PC-3 (cell line): ENCODE results near the gene TACC2. TPM values are rescaled to one million over a fixed set of nuclear protein-coding genes. Genes with fewer than 3 reads are reported as not detected.

Experiments
- ATAC-seq: fragments of 200-7000 bp; cut with Tn5 transposase; 2 replicates; pipeline ENCODE4 v1.9.1; 2020; ENCODE audit warnings: mild to moderate bottlenecking, moderate library complexity
- BruUV-seq: library from RNA; stranded (reverse); fragments of 400-500 nt; replicated peaks from 2 replicates; lab custom pipeline; 2021; lab: Mats Ljungman, UMichigan
- CTCF ChIA-PET: fragments of 300-600 bp; sonication (Branson Sonifier 250); formaldehyde crosslinking; loops from one replicate; lab custom pipeline; 2022; ENCODE audit warnings: antibody characterized with exemption; lab: Charles Lee
- POLR2A ChIA-PET: fragments of 300-600 bp; sonication (Branson Sonifier 250); formaldehyde crosslinking; loops from one replicate; lab custom pipeline; 2022; ENCODE audit warnings: antibody characterized with exemption; ENCODE audit not compliant: unreplicated experiment; lab: Charles Lee
- DNase-seq: peaks from one replicate; pipeline ENCODE4 v3.0.0-alpha.2; 2015
- H2AFZ ChIP-seq: fragments of 300-600 bp; sonication (generic); 2 replicates; pipeline ENCODE4 v1.6.0; 2016; ENCODE audit warnings: antibody characterized with exemption, low read length
- H3F3A ChIP-seq: fragments of 300-600 bp; sonication (generic); one replicate; pipeline ENCODE4 v1.6.0; 2017; ENCODE audit warnings: antibody characterized with exemption, low read length, control low read depth, mild to moderate bottlenecking; ENCODE audit not compliant: unreplicated experiment
- H3K27ac ChIP-seq: fragments of 300-600 bp; sonication (generic); 2 replicates; pipeline ENCODE4 v1.5.1; 2016; ENCODE audit warnings: mild to moderate bottlenecking, low read length
- H3K27me3 ChIP-seq: fragments of 300-600 bp; sonication (generic); 2 replicates; pipeline ENCODE4 v1.6.1; 2016; ENCODE audit warnings: low read length, mixed read lengths
- H3K36me3 ChIP-seq: fragments of 300-600 bp; sonication (generic); 2 replicates; pipeline ENCODE4 v1.6.1; 2016; ENCODE audit warnings: low read depth, mixed run types, low read length, mixed read lengths
- H3K4me1 ChIP-seq: fragments of 300-600 bp; sonication (generic); 2 replicates; pipeline ENCODE4 v1.5.1; 2016; ENCODE audit warnings: low read length; ENCODE audit not compliant: insufficient read depth
- H3K4me2 ChIP-seq: fragments of 300-600 bp; sonication (generic); 2 replicates; pipeline ENCODE4 v1.6.0; 2016; ENCODE audit warnings: low read length
- H3K4me3 ChIP-seq: fragments of 300-600 bp; sonication (generic); 2 replicates; pipeline ENCODE4 v1.5.1; 2016; ENCODE audit warnings: mild to moderate bottlenecking, low read length, mixed read lengths
- H3K79me2 ChIP-seq: fragments of 300-600 bp; sonication (generic); 2 replicates; pipeline ENCODE4 v1.6.1; 2017; ENCODE audit warnings: low read length, mixed read lengths
- H3K9ac ChIP-seq: fragments of 300-600 bp; sonication (generic); 2 replicates; pipeline ENCODE4 v1.6.0; 2016; ENCODE audit warnings: mild to moderate bottlenecking, low read length
- H3K9me2 ChIP-seq: fragments of 300-600 bp; sonication (generic); replicated peaks from 2 replicates; pipeline ENCODE4 v1.6.1; 2016; ENCODE audit warnings: mixed run types, low read length, mixed read lengths
- H3K9me3 ChIP-seq: fragments of 300-600 bp; sonication (generic); 2 replicates; pipeline ENCODE4 v1.6.1; 2016; ENCODE audit warnings: low read length, mixed read lengths
- H4K20me1 ChIP-seq: fragments of 300-600 bp; sonication (generic); 2 replicates; pipeline ENCODE4 v1.6.1; 2016; ENCODE audit warnings: low read length, mixed read lengths
- CTCF ChIP-seq: fragments of 300-600 bp; sonication (generic); conservative IDR thresholded peaks from 2 replicates; pipeline ENCODE4 v1.5.1; 2017; ENCODE audit warnings: antibody characterized with exemption, low read depth, mild to moderate bottlenecking, low read length
- EZH2 ChIP-seq: fragments of 300-600 bp; sonication (generic); IDR thresholded peaks from one replicate; pipeline ENCODE4 v1.6.1; 2017; ENCODE audit warnings: antibody characterized with exemption, mild to moderate bottlenecking, low read length; ENCODE audit not compliant: unreplicated experiment
- EZH2phosphoT487 ChIP-seq: fragments of 300-600 bp; sonication (generic); IDR thresholded peaks from 2 replicates; pipeline ENCODE4 v1.6.1; 2018; ENCODE audit warnings: mild to moderate bottlenecking, antibody characterized with exemption, low read length, borderline replicate concordance
- intact Hi-C: fragments of 100-400 bp; cut with micrococcal nuclease; formaldehyde crosslinking; loops from 2 replicates; pipeline ENCODE4 v1.9.0; 2023
- total RNA-seq: library from RNA; depleted of rRNA; stranded (reverse); fragments of >200 nt; gene quantifications from 2 replicates; pipeline ENCODE4 v1.2.3, GENCODE V29; 2014

The TACC2 gene
- total RNA-seq, 1 experiment from 2014 or later = 31.7 TPM

GRCh38 chr10:122084286-122085041 is 95.5 kb downstream of the TACC2 start:
- POLR2A ChIA-PET = interaction anchor here (0.6 kb wide), 1 partner anchor 13 kb away, joined by 3 read pairs; no protein-coding TSS in a partner anchor
- H4K20me1 ChIP-seq = no peaks in the 10 kb centered on the region
- no peaks in the 10 kb centered on the region for H3K79me2 ChIP-seq
- H3K27ac ChIP-seq = no peak overlapping the region
- no peak for ATAC-seq
- no TSS peak for BruUV-seq
- no peaks in the 10 kb centered on the region for H3K9me3 ChIP-seq
- no peak for TF ChIP-seq EZH2phosphoT487
- TF ChIP-seq CTCF = no peak
- no peak for TF ChIP-seq EZH2
- H3K9ac ChIP-seq = no peak overlapping the region
- H3K4me2 ChIP-seq = no peak overlapping the region
- H3K4me1 ChIP-seq = peaks cover 11% of the 10 kb centered on the region
- DNase-seq = no peak
- CTCF ChIA-PET = no interaction called here
- no peaks in the 10 kb centered on the region for H3F3A ChIP-seq
- H3K27me3 ChIP-seq = no peaks in the 10 kb centered on the region
- no peak overlapping the region for H3K4me3 ChIP-seq
- H3K36me3 ChIP-seq = no peaks in the 10 kb centered on the region
- intact Hi-C loops = no loop called here
- no peaks in the 10 kb centered on the region for H3K9me2 ChIP-seq
- H2AFZ ChIP-seq = no peak overlapping the region

- Histone ChIP-seq H3K4me1 (peaks cover 16% of the 10 kb centered on the region), H3K4me2 (no peak overlapping the region), H3F3A (no peaks in the 10 kb centered on the region), H3K36me3 (no peaks in the 10 kb centered on the region), H3K79me2 (no peaks in the 10 kb centered on the region), H3K27ac (no peak overlapping the region), H3K9me2 (no peaks in the 10 kb centered on the region), H3K4me3 (no peak overlapping the region), H4K20me1 (no peaks in the 10 kb centered on the region), H2AFZ (no peak overlapping the region), H3K27me3 (no peaks in the 10 kb centered on the region), H3K9me3 (no peaks in the 10 kb centered on the region), H3K9ac (no peak overlapping the region)
- POLR2A ChIA-PET = no interaction called here
- TF ChIP-seq CTCF (no peak), EZH2 (no peak), EZH2phosphoT487 (no peak)
- ATAC-seq = no peak
- CTCF ChIA-PET = no interaction called here
- no peak for DNase-seq
- intact Hi-C loops = no loop called here
- BruUV-seq = no TSS peak
Measured at GRCh38 chr10:122085423-122085911, 96.5 kb downstream of the TACC2 start.
